Tibial nerve (tissue), 4 donors: ENCODE results near the gene TBC1D22A. TPM values are rescaled to one million over a fixed set of nuclear protein-coding genes. Genes with fewer than 3 reads are reported as not detected.

Experiments used
- DNase-seq, 2 donors: peaks; one replicate each; pipeline ENCODE4 v3.0.0-alpha.2; 2019; ENCODE audit warnings: low spot score in 2 of 2
- H3K27ac ChIP-seq, 4 donors: fragments of 200-600 bp; sonication (generic) in 3 of 4; one replicate each; pipeline ENCODE4 v1.5.1; 2017 to 2019; ENCODE audit warnings: mild to moderate bottlenecking in 1 of 4
- H3K27me3 ChIP-seq, 2 donors: fragments of 200-600 bp; sonication (generic) in 1 of 2; one replicate each; pipeline versions ENCODE4 v1.5.1 to v1.6.0; 2017 to 2019
- H3K36me3 ChIP-seq, 3 donors: fragments of 200-600 bp; sonication (generic); one replicate each; pipeline ENCODE4 v1.5.1; 2018 to 2019
- H3K4me1 ChIP-seq, 4 donors: fragments of 200-600 bp; sonication (generic) in 3 of 4; one replicate each; pipeline ENCODE4 v1.5.1; 2017 to 2019
- H3K4me3 ChIP-seq, 4 donors: fragments of 200-600 bp; sonication (generic) in 3 of 4; one replicate each; pipeline ENCODE4 v1.5.1; 2017 to 2019; ENCODE audit warnings: mild to moderate bottlenecking in 1 of 4, moderate library complexity in 1 of 4
- H3K9me3 ChIP-seq, 4 donors: fragments of 200-600 bp; sonication (generic) in 3 of 4; one replicate each; pipeline ENCODE4 v1.5.1; 2017 to 2019
- EP300 ChIP-seq, 2 donors: sonication (generic); formaldehyde crosslinking; IDR thresholded peaks; one replicate each; pipeline ENCODE4 v1.6.1; 2017; ENCODE audit warnings: antibody characterized with exemption in 2 of 2, mild to moderate bottlenecking in 1 of 2
- POLR2A ChIP-seq, 2 donors: fragments of 450-650 bp; IDR thresholded peaks; one replicate each; pipeline ENCODE4 v1.6.1; 2017; ENCODE audit warnings: antibody characterized with exemption in 2 of 2, mild to moderate bottlenecking in 2 of 2, moderate library complexity in 2 of 2
- WGBS, 2 donors: methylation state at CpG; one replicate each; pipeline ENCODE4 v1.1.5; 2018; 5-methylcytosine and 5-hydroxymethylcytosine counted together
- total RNA-seq, 4 donors: library from RNA; depleted of rRNA; stranded (reverse); fragments of >200 nt; gene quantifications; one replicate each; pipeline ENCODE4 v1.1.0, GENCODE V29; 2016
- TF ChIP-seq, protein P1 (sequence below), 5 experiments: fragments of 200-600 bp in 3 of 5; fragments of 450-650 bp in 2 of 5; sonication (generic) in 3 of 5; IDR thresholded peaks; one replicate each; pipeline ENCODE4 v1.5.1; 2016 to 2019; ENCODE audit warnings: antibody characterized with exemption in 5 of 5, mild to moderate bottlenecking in 3 of 5, moderate library complexity in 2 of 5

TBC1D22A gene
- total RNA-seq, 4 donors from 2014 or later = 27.3 to 35.4 (median 29.3) TPM

DNA sequence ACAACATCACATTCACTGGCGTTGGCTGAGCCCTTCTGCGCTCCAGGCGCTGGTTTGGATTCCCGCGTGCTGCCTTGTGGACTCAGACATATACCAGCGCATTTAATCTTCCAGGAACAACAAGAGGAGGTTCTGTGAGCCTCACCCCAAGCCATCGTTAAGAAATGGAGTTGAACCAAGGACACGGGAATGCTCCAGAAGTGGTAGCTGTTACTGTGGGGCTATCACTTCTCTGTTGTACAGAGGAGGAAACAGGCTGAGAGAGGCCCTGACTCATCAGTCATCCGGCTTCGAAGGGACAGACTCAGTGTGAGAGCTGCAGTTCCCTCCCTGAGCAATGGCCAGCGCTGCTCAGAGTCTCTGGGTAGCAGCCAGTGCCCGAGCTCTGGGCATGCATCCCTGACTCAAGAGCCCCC lies 291.3 kb downstream of the TBC1D22A start:
- H3K27me3 ChIP-seq = no peaks in the 10 kb centered on the region
- DNase-seq = no peak
- WGBS, 2 donors = 86 to 93% methylated on average over 11 to 12 of the region's 12 CpGs
- peaks cover 0 to 22% (median 0%) of the 10 kb centered on the region in 4 donors for H3K4me1 ChIP-seq
- TF ChIP-seq, protein P1, sequence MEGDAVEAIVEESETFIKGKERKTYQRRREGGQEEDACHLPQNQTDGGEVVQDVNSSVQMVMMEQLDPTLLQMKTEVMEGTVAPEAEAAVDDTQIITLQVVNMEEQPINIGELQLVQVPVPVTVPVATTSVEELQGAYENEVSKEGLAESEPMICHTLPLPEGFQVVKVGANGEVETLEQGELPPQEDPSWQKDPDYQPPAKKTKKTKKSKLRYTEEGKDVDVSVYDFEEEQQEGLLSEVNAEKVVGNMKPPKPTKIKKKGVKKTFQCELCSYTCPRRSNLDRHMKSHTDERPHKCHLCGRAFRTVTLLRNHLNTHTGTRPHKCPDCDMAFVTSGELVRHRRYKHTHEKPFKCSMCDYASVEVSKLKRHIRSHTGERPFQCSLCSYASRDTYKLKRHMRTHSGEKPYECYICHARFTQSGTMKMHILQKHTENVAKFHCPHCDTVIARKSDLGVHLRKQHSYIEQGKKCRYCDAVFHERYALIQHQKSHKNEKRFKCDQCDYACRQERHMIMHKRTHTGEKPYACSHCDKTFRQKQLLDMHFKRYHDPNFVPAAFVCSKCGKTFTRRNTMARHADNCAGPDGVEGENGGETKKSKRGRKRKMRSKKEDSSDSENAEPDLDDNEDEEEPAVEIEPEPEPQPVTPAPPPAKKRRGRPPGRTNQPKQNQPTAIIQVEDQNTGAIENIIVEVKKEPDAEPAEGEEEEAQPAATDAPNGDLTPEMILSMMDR (IDR thresholded peaks at IDR 0.05) = no peak
- TF ChIP-seq EP300 (IDR thresholded peaks at IDR 0.05) (no peak), POLR2A (IDR thresholded peaks at IDR 0.05) (no peak)
- no peak overlapping the region for H3K27ac ChIP-seq
- no peaks in the 10 kb centered on the region for H3K9me3 ChIP-seq
- H3K36me3 ChIP-seq = peaks cover 0 to 42% (median 0%) of the 10 kb centered on the region in 3 donors
- H3K4me3 ChIP-seq = no peak overlapping the region

DNA sequence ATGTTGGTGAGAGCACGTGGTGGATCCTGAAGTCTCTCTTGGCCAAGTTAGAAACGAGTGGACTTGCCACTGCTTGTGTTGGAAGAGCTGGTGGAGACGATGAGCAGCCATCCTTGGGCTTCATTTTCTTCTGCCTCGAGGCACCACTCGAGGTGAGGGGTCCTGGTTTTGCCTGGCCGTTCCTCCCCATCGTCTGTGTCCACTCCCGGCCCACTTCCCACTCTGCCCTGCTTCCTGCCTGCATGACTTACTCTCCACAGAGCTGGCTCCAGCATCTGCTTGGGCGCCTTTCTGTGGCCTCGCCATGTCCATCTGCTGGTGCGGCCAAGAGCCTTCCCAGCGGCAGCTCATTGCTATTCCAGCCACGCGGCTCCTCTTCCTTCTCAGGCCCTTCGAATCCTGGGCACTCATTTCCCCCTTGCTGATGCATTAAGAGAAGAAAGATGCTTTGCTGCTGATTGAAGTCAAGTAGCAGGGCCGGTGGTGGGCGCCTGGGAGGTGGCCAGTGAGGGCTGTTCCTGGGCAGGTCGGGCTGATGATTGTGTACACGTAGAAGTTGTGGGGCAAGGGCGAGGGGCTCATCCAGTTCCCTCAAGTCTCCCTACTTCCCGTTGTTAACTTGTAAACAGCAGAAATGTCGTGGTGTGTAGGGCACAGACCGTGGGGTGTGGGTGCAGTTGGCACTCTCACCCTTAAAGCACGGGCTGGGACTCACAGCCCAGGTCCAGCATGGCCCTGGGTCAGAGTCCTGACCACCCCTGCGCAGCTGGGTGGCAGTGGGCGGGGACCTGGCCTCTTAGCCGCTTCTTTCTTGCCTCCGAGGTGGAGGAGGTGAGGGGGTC lies 292.0 kb downstream of the TBC1D22A start:
- Histone ChIP-seq H3K36me3 (peaks cover 0 to 49% (median 0%) of the 10 kb centered on the region in 3 donors), H3K4me3 (no peak overlapping the region), H3K4me1 (peaks cover 0 to 22% (median 0%) of the 10 kb centered on the region in 4 donors), H3K9me3 (no peaks in the 10 kb centered on the region), H3K27me3 (no peaks in the 10 kb centered on the region), H3K27ac (no peak overlapping the region)
- DNase-seq = no peak
- WGBS, 2 donors = 92% methylated on average over 28 of the region's 28 CpGs
- TF ChIP-seq, protein P1 (IDR thresholded peaks at IDR 0.05) = no peak
- TF ChIP-seq EP300 (IDR thresholded peaks at IDR 0.05) (no peak), POLR2A (IDR thresholded peaks at IDR 0.05) (no peak)

DNA sequence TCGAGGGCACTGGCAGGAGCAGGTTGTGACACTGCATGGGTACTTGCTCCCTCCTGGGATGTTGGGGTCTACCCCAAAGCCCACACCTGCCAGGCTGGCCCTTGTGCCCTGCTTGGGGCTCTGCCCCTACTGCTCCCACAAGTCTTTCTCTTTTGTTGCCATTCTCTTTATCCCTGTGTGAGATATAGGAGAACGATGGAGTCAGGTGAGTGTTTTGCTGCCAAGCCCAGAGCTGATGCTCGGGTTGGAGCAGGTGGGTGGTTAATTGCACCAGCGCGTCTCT lies 292.6 kb downstream of the TBC1D22A start:
- H3K4me3 ChIP-seq = no peak overlapping the region
- H3K36me3 ChIP-seq = peaks cover 0 to 50% (median 0%) of the 10 kb centered on the region in 3 donors
- no peak for TF ChIP-seq POLR2A (IDR thresholded peaks at IDR 0.05)
- no peak for TF ChIP-seq EP300 (IDR thresholded peaks at IDR 0.05)
- TF ChIP-seq, protein P1 (IDR thresholded peaks at IDR 0.05) = no peak
- no peak for DNase-seq
- H3K27ac ChIP-seq = no peak overlapping the region
- H3K4me1 ChIP-seq = peaks cover 0 to 20% (median 0%) of the 10 kb centered on the region in 4 donors
- no peaks in the 10 kb centered on the region for H3K9me3 ChIP-seq
- WGBS, 2 donors = 93 to 96% methylated on average over 5 of the region's 5 CpGs
- H3K27me3 ChIP-seq = no peaks in the 10 kb centered on the region

DNA sequence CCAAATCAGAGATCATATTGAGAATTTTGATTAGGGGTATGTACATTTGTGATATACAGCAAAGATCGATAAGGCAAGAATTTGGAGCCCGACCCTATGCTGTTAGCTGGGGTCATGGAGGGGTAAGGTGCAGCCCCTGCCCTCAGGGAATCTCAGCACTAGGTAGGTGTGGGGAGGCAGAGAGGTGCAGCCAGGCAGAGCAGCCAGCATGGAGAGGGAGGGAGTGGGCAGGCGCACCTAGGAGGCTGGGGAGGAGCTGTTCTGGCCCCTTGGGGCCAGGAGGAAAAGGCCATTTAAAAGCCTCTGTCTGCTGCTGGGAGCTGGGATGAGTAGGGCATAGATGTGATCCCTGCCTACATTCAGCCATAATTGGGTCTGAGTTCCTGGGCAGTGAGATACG lies 293.0 kb downstream of the TBC1D22A start:
- Histone ChIP-seq H3K4me3 (no peak overlapping the region), H3K27ac (no peak overlapping the region), H3K27me3 (no peaks in the 10 kb centered on the region), H3K36me3 (peaks cover 0 to 51% (median 0%) of the 10 kb centered on the region in 3 donors), H3K9me3 (no peaks in the 10 kb centered on the region), H3K4me1 (peaks cover 0 to 16% (median 0%) of the 10 kb centered on the region in 4 donors)
- TF ChIP-seq EP300 (IDR thresholded peaks at IDR 0.05) = no peak
- TF ChIP-seq POLR2A (IDR thresholded peaks at IDR 0.05) = no peak
- TF ChIP-seq, protein P1 (IDR thresholded peaks at IDR 0.05) = no peak
- DNase-seq = no peak
- 88 to 91% methylated on average over 4 of the region's 4 CpGs for WGBS, 2 donors

DNA sequence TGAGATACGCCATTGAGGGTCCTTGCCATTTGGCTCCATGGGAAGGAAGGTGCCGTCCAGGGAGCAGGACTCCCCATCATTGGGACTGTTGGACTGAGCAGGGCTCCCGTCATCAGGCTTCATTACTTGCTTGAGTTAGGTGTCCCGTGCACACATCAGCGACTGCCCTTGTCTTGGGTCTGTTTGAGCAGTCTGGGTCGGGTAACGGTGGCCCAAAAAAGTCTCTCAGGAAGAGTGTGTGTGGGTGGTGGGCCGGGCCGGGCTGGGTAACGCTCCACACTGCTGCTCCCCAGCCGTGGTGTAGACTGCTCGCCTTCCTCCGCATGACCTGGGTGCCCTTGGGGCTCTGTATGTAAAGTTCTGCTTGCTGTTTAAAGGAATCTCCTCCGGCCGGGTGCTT lies 293.5 kb downstream of the TBC1D22A start:
- Histone ChIP-seq H3K9me3 (no peaks in the 10 kb centered on the region), H3K4me3 (no peak overlapping the region), H3K4me1 (peaks cover 0 to 11% (median 0%) of the 10 kb centered on the region in 4 donors), H3K36me3 (peaks cover 0 to 55% (median 0%) of the 10 kb centered on the region in 3 donors), H3K27ac (no peak overlapping the region), H3K27me3 (no peaks in the 10 kb centered on the region)
- WGBS, 2 donors = 78 to 85% methylated on average over 14 to 15 of the region's 15 CpGs
- TF ChIP-seq POLR2A (IDR thresholded peaks at IDR 0.05) (no peak), EP300 (IDR thresholded peaks at IDR 0.05) (no peak)
- TF ChIP-seq, protein P1 (IDR thresholded peaks at IDR 0.05) = no peak
- no peak for DNase-seq
